ENCODE results near the gene EDN1.

The EDN1 gene

GRCh38 chr6:12270551-12271230 lies 19.5 kb upstream of the EDN1 start:
- DNase-seq = no peak

GRCh38 chr6:12271594-12271993 lies 18.6 kb upstream of the EDN1 start:
- DNase-seq = no peak

GRCh38 chr6:12271997-12272396 lies 18.2 kb upstream of the EDN1 start:
- DNase-seq = no peak

GRCh38 chr6:12275107-12275506 lies 15.1 kb upstream of the EDN1 start:
- DNase-seq = no peak

GRCh38 chr6:12276930-12277315 lies 13.2 kb upstream of the EDN1 start:
- no peak for DNase-seq

- no peak for DNase-seq
Observed at GRCh38 chr6:12277386-12277785, 12.8 kb upstream of the EDN1 start.

- DNase-seq = no peak
Observed at GRCh38 chr6:12278915-12279314, 11.2 kb upstream of the EDN1 start.

- no peak for DNase-seq
Observed at GRCh38 chr6:12279322-12280091, 10.7 kb upstream of the EDN1 start.

- no peak for DNase-seq
Observed at GRCh38 chr6:12280458-12280857, 9.7 kb upstream of the EDN1 start.

GRCh38 chr6:12280902-12281301 lies 9.3 kb upstream of the EDN1 start:
- DNase-seq = no peak

GRCh38 chr6:12283904-12284303 lies 6.3 kb upstream of the EDN1 start:
- DNase-seq = no peak

GRCh38 chr6:12286373-12287110 lies 3.6 kb upstream of the EDN1 start:
- DNase-seq = no peak

GRCh38 chr6:12288211-12288618 lies 1.9 kb upstream of the EDN1 start:
- peak; percentile 30 for DNase-seq

GRCh38 chr6:12288914-12289313 lies 1.2 kb upstream of the EDN1 start:
- DNase-seq = peak; percentile 23

- peak; percentile 74 for DNase-seq
Observed at GRCh38 chr6:12289365-12289919, 719 bp upstream of the EDN1 start.

- no peak for DNase-seq
Observed at GRCh38 chr6:12291071-12291838, 1.1 kb downstream of the EDN1 start.

GRCh38 chr6:12291839-12292604 lies 1.9 kb downstream of the EDN1 start:
- no peak for DNase-seq

- DNase-seq = no peak
Observed at GRCh38 chr6:12293235-12293930, 3.2 kb downstream of the EDN1 start.

- DNase-seq = no peak
Observed at GRCh38 chr6:12293931-12294807, 4.0 kb downstream of the EDN1 start.

- DNase-seq = no peak
Observed at GRCh38 chr6:12294851-12295536, 4.8 kb downstream of the EDN1 start.
